Immature natural killer cell (primary cell): ENCODE data around the gene ADSS2. TPM values are rescaled to one million over a fixed set of nuclear protein-coding genes. Genes with fewer than 3 reads are reported as not detected.

ENCODE experiments used
- DNase-seq, 3 donors: peaks; one replicate each; pipeline ENCODE4 v3.0.0; 2022; ENCODE audit warnings: mixed read lengths in 1 of 3
- H3K27ac Mint-ChIP-seq, 6 donors: one replicate each; pipeline ENCODE4 v1.8.0; 2020; ENCODE audit warnings: mixed read lengths in 6 of 6, mild to moderate bottlenecking in 5 of 6, inconsistent platforms in 4 of 6, moderate library complexity in 3 of 6
- H3K27me3 Mint-ChIP-seq, 3 donors: one replicate each; pipeline ENCODE4 v1.8.0; 2020 to 2021; ENCODE audit warnings: low read depth in 3 of 3, mild to moderate bottlenecking in 3 of 3, mixed read lengths in 3 of 3, moderate library complexity in 3 of 3, inconsistent platforms in 1 of 3
- H3K36me3 Mint-ChIP-seq, 3 donors: one replicate each; pipeline ENCODE4 v1.8.0; 2020; ENCODE audit warnings: mixed read lengths in 3 of 3, inconsistent platforms in 2 of 3, mild to moderate bottlenecking in 2 of 3
- H3K4me1 Mint-ChIP-seq, 2 donors: one replicate each; pipeline ENCODE4 v1.8.0; 2020; ENCODE audit warnings: inconsistent platforms in 2 of 2, mild to moderate bottlenecking in 2 of 2, mixed read lengths in 2 of 2, moderate library complexity in 1 of 2
- H3K4me3 Mint-ChIP-seq, 5 donors: one replicate each; pipeline ENCODE4 v1.8.0; 2020; ENCODE audit warnings: mild to moderate bottlenecking in 5 of 5, mixed read lengths in 5 of 5, inconsistent platforms in 3 of 5, moderate library complexity in 3 of 5
- H3K9me3 Mint-ChIP-seq, 6 donors: one replicate each; pipeline ENCODE4 v1.8.0; 2020; ENCODE audit warnings: mild to moderate bottlenecking in 6 of 6, mixed read lengths in 6 of 6, inconsistent platforms in 4 of 6, moderate library complexity in 3 of 6
- polyA plus RNA-seq, 3 donors: library from polyadenylated mRNA; unstranded; fragments of 300-500 nt; fragmentation: Illumina TruSeq; gene quantifications; one replicate each; pipeline ENCODE4 v1.2.3, GENCODE V29; 2021

The ADSS2 gene
- polyA plus RNA-seq, 3 donors from 2014 or later = 28.8 to 44.7 (median 30.0) TPM

DNA sequence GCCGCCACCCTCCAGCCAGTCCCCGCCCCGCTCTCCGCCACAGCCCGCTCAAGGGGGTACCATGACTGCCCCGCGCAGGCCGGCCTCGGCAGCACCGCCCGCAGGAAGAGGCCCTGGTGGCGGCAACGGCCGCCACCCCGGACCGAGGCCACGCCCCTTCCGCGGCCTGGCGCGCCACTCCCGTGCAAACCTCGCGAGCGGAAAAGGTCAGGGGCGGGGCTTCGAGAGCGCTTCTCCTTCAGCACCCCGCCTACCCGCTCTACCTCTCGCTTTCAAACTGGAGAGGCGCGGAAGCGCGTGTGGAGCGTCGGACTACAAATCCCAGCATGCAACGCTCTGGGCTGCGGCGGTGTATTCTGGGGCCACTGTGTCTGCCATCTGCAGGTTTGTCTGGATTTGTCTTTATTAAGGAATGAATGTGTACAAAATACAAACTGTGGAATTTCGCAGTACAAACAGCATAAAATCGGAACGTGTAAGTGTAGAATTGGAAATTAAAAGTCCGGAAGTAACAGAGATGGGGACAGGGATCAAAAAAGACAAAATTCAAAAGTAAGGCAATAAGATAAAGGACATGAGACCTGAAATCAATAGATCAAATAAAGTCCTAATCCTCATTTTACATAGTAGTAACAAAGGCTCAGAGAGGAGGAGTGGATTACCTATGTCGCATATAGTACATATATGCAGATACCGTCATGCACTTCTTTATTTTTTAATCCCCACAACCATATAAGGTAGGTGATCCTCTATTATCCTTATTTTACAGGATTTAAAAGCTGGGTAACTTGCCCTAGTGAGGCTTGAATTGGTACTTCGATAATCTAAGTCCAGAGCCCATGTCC, 464 bp upstream of the ADSS2 start:
- Mint-ChIP-seq H3K9me3 (no peaks in the 10 kb centered on the region), H3K27ac (peak overlapping the region; percentile 89 to 98 (median 96)), H3K4me3 (peak overlapping the region; percentile 89 to 97 (median 93)), H3K27me3 (peaks cover 7 to 17% (median 9%) of the 10 kb centered on the region in 3 donors), H3K4me1 (peaks cover 39 to 50% of the 10 kb centered on the region in 2 donors), H3K36me3 (peaks cover 0 to 3% (median 1%) of the 10 kb centered on the region in 3 donors)
- peak; percentile 99 for DNase-seq

DNA sequence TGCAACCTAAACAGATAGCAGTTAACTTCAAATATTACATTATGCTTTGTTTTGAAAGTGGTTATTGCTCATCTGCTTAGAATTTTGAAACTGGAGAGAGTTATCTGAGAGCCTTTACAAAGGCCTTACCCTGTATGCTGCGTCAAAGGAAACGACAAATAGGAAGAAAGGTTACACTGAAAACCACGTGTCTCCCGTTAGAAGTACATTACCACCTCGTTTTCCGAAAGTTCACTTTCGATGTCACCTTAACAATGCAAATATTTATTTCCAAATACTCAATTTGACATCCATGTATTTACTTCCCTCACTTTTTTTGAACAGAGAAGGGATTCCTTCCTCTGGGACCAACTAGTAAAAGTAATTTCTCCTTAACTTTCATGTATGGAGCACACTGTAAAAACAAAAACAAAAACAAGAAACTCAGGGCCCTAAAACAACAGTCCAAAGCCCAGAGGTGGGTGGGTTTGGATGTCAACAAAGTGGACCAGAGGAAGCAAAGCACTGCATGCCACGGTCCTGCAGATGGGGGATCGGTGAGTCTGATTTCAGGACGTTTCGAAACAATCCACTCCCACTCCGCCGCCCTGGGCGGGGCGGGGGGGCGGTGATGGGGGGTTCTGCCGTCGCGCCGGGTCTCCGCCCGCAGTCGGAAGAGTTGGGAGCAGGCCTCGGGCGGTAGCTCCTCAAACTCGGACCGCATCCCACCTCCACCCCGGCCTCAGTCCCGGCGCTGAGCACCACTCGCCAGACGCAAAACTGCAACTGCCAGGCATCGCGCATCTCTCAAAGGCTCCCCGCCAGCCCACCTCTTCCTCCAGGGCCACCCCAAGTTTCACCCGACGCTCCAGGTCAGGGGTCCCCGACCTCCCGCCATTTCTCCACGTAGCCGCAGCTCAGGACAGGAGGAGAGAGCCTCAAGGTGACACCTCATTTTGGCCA, 841 bp downstream of the ADSS2 start:
- no peaks in the 10 kb centered on the region for H3K9me3 Mint-ChIP-seq
- peak; percentile 60 to 70 (median 65) for DNase-seq
- peaks cover 45 to 64% of the 10 kb centered on the region in 2 donors for H3K4me1 Mint-ChIP-seq
- peaks cover 7 to 13% (median 9%) of the 10 kb centered on the region in 3 donors for H3K27me3 Mint-ChIP-seq
- peak overlapping the region; percentile 95 to 99 (median 98) for H3K27ac Mint-ChIP-seq
- H3K4me3 Mint-ChIP-seq = peak overlapping the region; percentile 89 to 97 (median 93)
- H3K36me3 Mint-ChIP-seq = peaks cover 0 to 3% (median 0%) of the 10 kb centered on the region in 3 donors

DNA sequence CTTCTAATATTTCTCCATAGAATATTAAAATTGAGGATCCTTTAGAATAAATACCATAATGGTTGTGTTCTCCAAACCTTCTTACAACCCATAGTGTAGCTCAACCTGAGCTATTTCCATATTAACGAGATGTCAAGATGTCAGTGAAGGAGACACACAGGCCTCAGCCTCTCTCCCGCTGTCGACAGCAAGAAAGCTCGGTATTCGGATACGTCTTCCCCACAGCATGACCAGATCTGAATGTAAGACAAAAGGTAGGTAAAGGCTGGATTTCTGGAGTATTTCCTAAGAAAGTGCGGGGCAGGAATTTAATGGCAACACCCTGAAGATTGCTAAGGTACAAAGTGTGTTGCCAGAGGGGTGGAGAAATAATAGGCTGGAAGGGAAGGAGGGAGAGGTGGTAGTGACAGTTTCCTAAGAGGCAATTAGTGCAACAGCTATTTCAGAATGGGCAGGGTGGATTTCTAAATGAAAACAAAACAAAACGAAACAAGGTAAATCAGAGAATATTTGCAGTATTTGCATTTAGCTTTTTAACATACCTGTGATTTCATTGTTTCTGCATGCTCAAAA, 1.7 kb downstream of the ADSS2 start:
- peaks cover 54 to 72% of the 10 kb centered on the region in 2 donors for H3K4me1 Mint-ChIP-seq
- peak overlapping the region; percentile 95 to 99 (median 98) for H3K27ac Mint-ChIP-seq
- peaks cover 7 to 13% (median 7%) of the 10 kb centered on the region in 3 donors for H3K27me3 Mint-ChIP-seq
- H3K4me3 Mint-ChIP-seq = peak overlapping the region; percentile 89 to 97 (median 93)
- no peaks in the 10 kb centered on the region for H3K9me3 Mint-ChIP-seq
- peaks cover 0 to 3% (median 3%) of the 10 kb centered on the region in 3 donors for H3K36me3 Mint-ChIP-seq
- no peak for DNase-seq

GRCh38 chr1:244448279-244449036, 3.3 kb downstream of the ADSS2 start:
- peaks cover 0 to 6% (median 3%) of the 10 kb centered on the region in 3 donors for H3K36me3 Mint-ChIP-seq
- peaks cover 7 to 14% (median 7%) of the 10 kb centered on the region in 3 donors for H3K27me3 Mint-ChIP-seq
- H3K27ac Mint-ChIP-seq = peak overlapping the region; percentile 44 to 96 (median 70)
- peaks cover 61 to 81% of the 10 kb centered on the region in 2 donors for H3K4me1 Mint-ChIP-seq
- DNase-seq = no peak
- H3K4me3 Mint-ChIP-seq = peak overlapping the region in 3 of 5 donors; percentile 22 to 59 (median 42)
- no peaks in the 10 kb centered on the region for H3K9me3 Mint-ChIP-seq

- H3K27ac Mint-ChIP-seq = peak overlapping the region in 4 of 6 donors; percentile 29 to 96 (median 34)
- no peaks in the 10 kb centered on the region for H3K9me3 Mint-ChIP-seq
- H3K4me1 Mint-ChIP-seq = peaks cover 62 to 84% of the 10 kb centered on the region in 2 donors
- peaks cover 0 to 6% (median 3%) of the 10 kb centered on the region in 3 donors for H3K36me3 Mint-ChIP-seq
- DNase-seq = no peak
- H3K27me3 Mint-ChIP-seq = peaks cover 7 to 14% (median 7%) of the 10 kb centered on the region in 3 donors
- no peak overlapping the region for H3K4me3 Mint-ChIP-seq
These were observed 4.2 kb downstream of the ADSS2 start for GRCh38 chr1:244447552-244447951.

DNA sequence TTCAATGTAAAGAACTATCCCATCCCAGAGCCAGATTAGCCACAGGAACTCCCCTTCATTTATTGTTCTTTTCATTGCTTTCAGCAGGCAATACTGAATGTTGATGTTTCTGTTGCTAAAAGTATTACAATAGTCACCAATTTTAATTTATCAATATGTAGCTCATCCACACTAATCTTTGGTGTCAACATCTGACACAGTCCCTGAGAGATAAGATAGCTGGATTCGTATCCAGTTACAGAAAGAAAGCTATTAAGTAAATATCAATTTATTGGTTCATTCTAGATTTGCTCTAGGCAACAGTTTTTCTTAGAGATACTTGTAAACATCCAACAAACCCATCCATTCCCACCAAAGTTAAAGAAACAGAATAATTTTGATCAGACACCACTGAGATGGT, 4.7 kb downstream of the ADSS2 start:
- H3K27me3 Mint-ChIP-seq = peaks cover 5 to 14% (median 7%) of the 10 kb centered on the region in 3 donors
- no peaks in the 10 kb centered on the region for H3K9me3 Mint-ChIP-seq
- H3K4me3 Mint-ChIP-seq = no peak overlapping the region
- H3K4me1 Mint-ChIP-seq = peaks cover 62 to 85% of the 10 kb centered on the region in 2 donors
- peaks cover 0 to 6% (median 3%) of the 10 kb centered on the region in 3 donors for H3K36me3 Mint-ChIP-seq
- no peak for DNase-seq
- H3K27ac Mint-ChIP-seq = peak overlapping the region in 5 of 6 donors; percentile 36 to 96 (median 51)

DNA sequence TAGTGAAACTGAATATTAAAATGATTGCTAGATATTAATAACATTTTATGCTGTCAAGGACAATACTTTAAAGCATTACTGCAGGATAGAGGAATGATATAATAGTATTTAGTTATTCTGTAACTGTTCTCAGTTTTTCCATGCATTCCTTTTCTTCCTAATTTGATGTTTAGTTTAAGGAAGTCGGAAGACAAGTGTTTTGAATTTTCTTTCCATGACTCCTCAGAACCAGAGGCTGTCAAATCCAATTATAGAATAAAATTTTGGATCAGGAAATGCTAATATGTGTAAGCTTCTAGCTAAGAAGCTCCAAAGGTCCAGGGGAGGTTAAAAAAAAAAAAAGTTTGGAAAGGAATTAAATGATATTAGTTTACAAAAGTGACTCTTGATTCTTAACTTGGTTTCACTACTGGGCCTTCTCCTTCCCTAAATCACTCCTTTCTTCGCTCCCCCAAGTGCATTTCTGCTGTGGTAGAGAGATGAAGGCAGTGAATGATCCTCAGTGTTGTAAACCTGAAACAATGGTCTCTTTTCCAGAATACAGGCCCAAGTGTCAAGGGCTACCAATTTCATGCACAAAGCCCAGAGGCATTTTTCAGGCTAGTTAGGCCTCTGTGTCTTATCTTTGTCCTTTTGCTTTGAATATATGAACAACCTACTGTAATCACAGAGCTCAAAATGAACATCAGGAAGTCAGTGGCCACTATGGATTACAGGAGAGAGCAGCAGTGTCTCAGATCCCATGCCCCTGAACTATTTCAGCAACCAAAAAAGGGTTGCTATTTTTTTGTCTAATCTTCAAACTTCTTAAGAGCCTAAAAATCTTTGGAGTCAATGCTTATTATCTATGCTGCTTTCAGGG, 6.2 kb downstream of the ADSS2 start:
- DNase-seq = no peak
- no peaks in the 10 kb centered on the region for H3K9me3 Mint-ChIP-seq
- peak overlapping the region; percentile 43 to 96 (median 72) for H3K27ac Mint-ChIP-seq
- peaks cover 1 to 5% (median 2%) of the 10 kb centered on the region in 3 donors for H3K27me3 Mint-ChIP-seq
- H3K4me3 Mint-ChIP-seq = no peak overlapping the region
- peaks cover 58 to 85% of the 10 kb centered on the region in 2 donors for H3K4me1 Mint-ChIP-seq
- H3K36me3 Mint-ChIP-seq = peaks cover 0 to 6% (median 3%) of the 10 kb centered on the region in 3 donors

GRCh38 chr1:244444854-244445253, 6.9 kb downstream of the ADSS2 start:
- H3K36me3 Mint-ChIP-seq = peaks cover 0 to 6% (median 3%) of the 10 kb centered on the region in 3 donors
- peak overlapping the region in 4 of 6 donors; percentile 47 to 96 (median 64) for H3K27ac Mint-ChIP-seq
- H3K4me3 Mint-ChIP-seq = no peak overlapping the region
- DNase-seq = no peak
- peaks cover 51 to 85% of the 10 kb centered on the region in 2 donors for H3K4me1 Mint-ChIP-seq
- peaks cover 0 to 3% (median under 1%) of the 10 kb centered on the region in 3 donors for H3K27me3 Mint-ChIP-seq
- H3K9me3 Mint-ChIP-seq = no peaks in the 10 kb centered on the region

DNA sequence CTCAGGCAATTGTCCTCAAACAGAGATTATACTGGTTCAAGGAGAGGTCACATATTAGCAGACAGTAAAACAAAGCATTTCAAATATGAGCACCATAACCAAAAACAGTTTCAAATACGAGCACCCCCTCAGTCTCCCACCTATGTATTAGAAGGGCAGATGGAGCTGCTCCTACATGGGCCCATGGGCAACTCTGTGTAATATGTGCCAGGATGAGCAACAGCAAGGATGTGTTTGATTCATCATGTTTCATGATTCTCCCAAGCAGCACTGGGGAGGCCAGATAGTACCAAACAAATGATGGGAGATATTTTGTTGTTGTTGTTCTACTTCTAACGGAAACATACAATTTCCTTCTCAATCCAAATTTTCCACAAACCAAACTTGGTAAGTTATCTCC, 8.9 kb downstream of the ADSS2 start:
- peaks cover 43 to 84% of the 10 kb centered on the region in 2 donors for H3K4me1 Mint-ChIP-seq
- H3K36me3 Mint-ChIP-seq = peaks cover 0 to 6% (median 0%) of the 10 kb centered on the region in 3 donors
- DNase-seq = no peak
- H3K27me3 Mint-ChIP-seq = peaks cover 0 to 3% (median 0%) of the 10 kb centered on the region in 3 donors
- no peak overlapping the region for H3K27ac Mint-ChIP-seq
- H3K9me3 Mint-ChIP-seq = no peaks in the 10 kb centered on the region
- H3K4me3 Mint-ChIP-seq = no peak overlapping the region

DNA sequence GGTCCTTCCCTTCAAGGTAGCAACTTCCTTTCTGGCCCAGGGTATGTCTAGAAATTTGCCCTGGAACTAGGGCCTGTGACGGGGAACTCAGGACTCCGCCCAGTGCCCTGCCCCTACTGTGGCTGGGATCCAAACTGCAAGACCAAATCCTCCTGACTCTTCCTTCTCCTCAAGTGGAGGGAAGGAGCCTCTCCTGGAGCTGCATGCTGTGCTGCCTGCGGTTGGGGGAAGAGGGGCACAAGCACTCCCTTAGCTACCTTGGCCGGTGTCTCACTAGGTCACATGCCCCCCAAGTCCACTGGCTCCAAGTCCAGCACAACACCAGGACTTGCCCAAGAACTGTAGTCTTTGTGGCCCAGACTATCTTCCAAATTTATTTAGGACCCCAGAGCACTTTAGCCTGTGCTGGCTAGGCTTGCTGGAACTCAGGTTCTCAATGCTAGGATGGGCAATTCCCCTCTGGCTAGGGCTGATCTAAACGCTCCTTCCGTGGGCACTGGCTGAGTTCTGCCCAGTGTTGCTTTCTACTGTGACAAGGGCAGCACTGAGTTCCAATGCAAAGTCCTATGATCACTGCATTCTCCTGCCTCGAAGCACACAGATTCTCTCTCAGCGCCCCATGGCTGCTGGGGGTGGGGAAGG, 12.2 kb downstream of the ADSS2 start:
- peaks cover 34 to 62% of the 10 kb centered on the region in 2 donors for H3K4me1 Mint-ChIP-seq
- H3K36me3 Mint-ChIP-seq = peaks cover 8 to 12% (median 9%) of the 10 kb centered on the region in 3 donors
- no peak for DNase-seq
- H3K4me3 Mint-ChIP-seq = no peak overlapping the region
- no peaks in the 10 kb centered on the region for H3K27me3 Mint-ChIP-seq
- H3K27ac Mint-ChIP-seq = peak overlapping the region in 1 of 6 donors; percentile 64
- no peaks in the 10 kb centered on the region for H3K9me3 Mint-ChIP-seq

- H3K4me1 Mint-ChIP-seq = peaks cover 26 to 44% of the 10 kb centered on the region in 2 donors
- H3K27ac Mint-ChIP-seq = peak overlapping the region in 1 of 6 donors; percentile 35
- peaks cover 9 to 18% (median 10%) of the 10 kb centered on the region in 3 donors for H3K36me3 Mint-ChIP-seq
- H3K9me3 Mint-ChIP-seq = no peaks in the 10 kb centered on the region
- H3K27me3 Mint-ChIP-seq = no peaks in the 10 kb centered on the region
- no peak for DNase-seq
- H3K4me3 Mint-ChIP-seq = no peak overlapping the region
These were observed 14.6 kb downstream of the ADSS2 start for GRCh38 chr1:244437086-244437468.
